Kidney (tissue), 14 donors: ENCODE data around the gene NUDT22. TPM values are rescaled to one million over a fixed set of nuclear protein-coding genes. Genes with fewer than 3 reads are reported as not detected.
A peak's percentile ranks its signal among the peaks of the same experiment; 100 is the strongest.

ENCODE experiments used
- DNase-seq, 5 donors: peaks; one replicate each; pipeline ENCODE4 v3.0.0-alpha.2; 2013 to 2020
- FAIRE-seq: peaks from 2 replicates; lab custom pipeline; 2012; peaks lifted over from hg19 to GRCh38; lab: Jason Lieb, UNC
- H3K27ac ChIP-seq, 2 donors: one replicate each; pipeline ENCODE4 v1.7.0; 2013; ENCODE audit warnings: low read depth in 2 of 2, low read length in 2 of 2, inconsistent platforms in 1 of 2
- H3K27me3 ChIP-seq: one replicate; pipeline ENCODE4 v1.7.1; 2013; ENCODE audit warnings: low read length, inconsistent platforms; ENCODE audit not compliant: control insufficient read depth, insufficient read depth
- H3K36me3 ChIP-seq, 3 donors: one replicate each; pipeline versions ENCODE4 v1.7.0 to v1.7.1; 2013; ENCODE audit warnings: low read length in 3 of 3, control low read depth in 1 of 3, inconsistent platforms in 1 of 3; ENCODE audit not compliant: insufficient read depth in 3 of 3, control insufficient read depth in 2 of 3
- H3K4me1 ChIP-seq, 3 donors: one replicate each; pipeline versions ENCODE4 v1.7.0 to v1.7.1; 2013; ENCODE audit warnings: low read length in 3 of 3, inconsistent platforms in 1 of 3, low read depth in 1 of 3; ENCODE audit not compliant: control insufficient read depth in 2 of 3, insufficient read depth in 2 of 3
- H3K4me3 ChIP-seq, 3 donors: one replicate each; pipeline versions ENCODE4 v1.7.0 to v1.8.1; 2013; ENCODE audit warnings: low read length in 3 of 3, control low read depth in 1 of 3, inconsistent platforms in 1 of 3
- H3K9ac ChIP-seq, 3 donors: one replicate each; pipeline versions ENCODE4 v1.7.0 to v1.7.1; 2013; ENCODE audit warnings: low read length in 3 of 3, control low read depth in 1 of 3, inconsistent platforms in 1 of 3
- H3K9me3 ChIP-seq, 3 donors: one replicate each; pipeline versions ENCODE4 v1.7.0 to v1.7.1; 2013; ENCODE audit warnings: low read length in 3 of 3, control low read depth in 1 of 3, inconsistent platforms in 1 of 3; ENCODE audit not compliant: control insufficient read depth in 2 of 3, insufficient read depth in 1 of 3
- CTCF ChIP-seq: IDR thresholded peaks from 3 replicates; pipeline ENCODE4 v1.5.1; 2012; ENCODE audit warnings: mild to moderate bottlenecking, moderate library complexity, borderline replicate concordance; ENCODE audit not compliant: insufficient read depth; ENCODE audit errors: extremely low read depth
- intact Hi-C: fragments of 100-400 bp; cut with DNase I; formaldehyde crosslinking; loops from one replicate; pipeline ENCODE4 v1.11.1; 2022
- polyA plus RNA-seq: library from polyadenylated mRNA; stranded (reverse); fragments of 350-450 nt; fragmentation: Illumina TruSeq; extraction: RNeasy Lipid Tissue Mini Kit (QIAGEN cat#74804); gene quantifications from one replicate; pipeline ENCODE4 v1.2.3, GENCODE V29; 2014; ENCODE audit warnings: low read depth, low replicate concordance; ENCODE audit not compliant: insufficient read depth
- total RNA-seq: library from RNA; stranded (reverse); fragmentation: NEBNext Ultra II Directional; extraction: Animal tissue kit (Norgen Biotek cat#: 25700); gene quantifications from one replicate; pipeline ENCODE4 v1.2.1, GENCODE V29; 2021
- donor health status: control.
- donor health status: control.
- donor health status: control.
- donor health status: control.
- donor health status: control.
- donor health status: DM: yes; HTN: yes; CAD: no.
- donor health status: Normal renal cell carcinoma (clear cell type).

NUDT22 gene
- total and polyA plus RNA-seq, 2 donors from 2014 or later = 64.5 to 150 TPM

GRCh38 chr11:64229090-64229743, 3.1 kb downstream of the NUDT22 start:
- H3K27ac ChIP-seq = peak overlapping the region in 1 of 2 donors; percentile 96
- peaks cover 0 to 45% (median 27%) of the 10 kb centered on the region in 3 donors for H3K4me1 ChIP-seq
- H3K9ac ChIP-seq = peak overlapping the region in 1 of 3 donors; percentile 15
- H3K36me3 ChIP-seq = no peaks in the 10 kb centered on the region
- TF ChIP-seq CTCF = no peak
- H3K27me3 ChIP-seq = no peaks in the 10 kb centered on the region
- intact Hi-C loops = no loop called here
- no peak for FAIRE-seq
- DNase-seq = peak in 1 of 5 donors; percentile 74
- no peaks in the 10 kb centered on the region for H3K9me3 ChIP-seq
- H3K4me3 ChIP-seq = peak overlapping the region in 1 of 3 donors; percentile 73

- Histone ChIP-seq H3K9me3 (no peaks in the 10 kb centered on the region), H3K4me3 (peak overlapping the region; percentile 37 to 73 (median 50)), H3K27ac (peak overlapping the region; percentile 89 to 96), H3K27me3 (no peaks in the 10 kb centered on the region), H3K36me3 (no peaks in the 10 kb centered on the region), H3K9ac (peak overlapping the region; percentile 2 to 77 (median 60)), H3K4me1 (peaks cover 0 to 44% (median 27%) of the 10 kb centered on the region in 3 donors)
- DNase-seq (no peak), FAIRE-seq (no peak)
- no peak for TF ChIP-seq CTCF
- intact Hi-C loops = no loop called here
Measured at GRCh38 chr11:64229744-64230170, 3.7 kb downstream of the NUDT22 start.

GRCh38 chr11:64230171-64230984, 4.3 kb downstream of the NUDT22 start, which contains the start of gene DNAJC4:
TSS of gene DNAJC4 (plus strand) at chr11:64230548. CDS start at chr11:64230855, 307 bp downstream.
- DNase-seq = peak; percentile 96 to 99 (median 98)
- H3K36me3 ChIP-seq = no peaks in the 10 kb centered on the region
- no peaks in the 10 kb centered on the region for H3K9me3 ChIP-seq
- peak within 1 kb of the TSS; percentile 62 to 78 (median 77) for H3K9ac ChIP-seq
- peak within 1 kb of the TSS; percentile 89 to 96 for H3K27ac ChIP-seq
- no peak for TF ChIP-seq CTCF
- peak within 1 kb of the TSS; percentile 51 to 77 (median 73) for H3K4me3 ChIP-seq
- no peaks in the 10 kb centered on the region for H3K27me3 ChIP-seq
- peaks cover 0 to 39% (median 29%) of the 10 kb centered on the region in 3 donors for H3K4me1 ChIP-seq
- intact Hi-C loops = no loop called here
- peak; percentile 44 for FAIRE-seq
